ENCODE results near the gene BAZ2B.

Gene BAZ2B

GRCh38 chr2:159605441-159606178 is 10.7 kb downstream of the BAZ2B start:
- no peak for TF ChIP-seq CTCF (IDR thresholded peaks at IDR 0.05; ENCODE audit: low read length)
- no peak for TF ChIP-seq EZH2 (optimal IDR thresholded peaks at IDR 0.05; ENCODE audit: low read depth, low read length)
- no peak for TF ChIP-seq EZH2phosphoT487 (IDR thresholded peaks at IDR 0.05; ENCODE audit: low read length)
- Histone ChIP-seq H3K4me1 (ENCODE audit: low read length) (no peaks in the 10 kb centered on the region), H3K9me3 (replicated peaks; ENCODE audit: insufficient read depth, low read length) (no peaks in the 10 kb centered on the region), H3K9me2 (replicated peaks; ENCODE audit: insufficient read depth, low read length) (no peaks in the 10 kb centered on the region), H2AFZ (ENCODE audit: low read length) (no peak overlapping the region), H3K36me3 (replicated peaks; ENCODE audit: insufficient read depth, low read length) (no peaks in the 10 kb centered on the region), H3K27ac (ENCODE audit: low read length) (no peak overlapping the region), H3K4me3 (ENCODE audit: low read length) (no peak overlapping the region), H3K27me3 (replicated peaks; ENCODE audit: insufficient read depth, low read length) (no peaks in the 10 kb centered on the region), H3F3A (ENCODE audit: insufficient read depth, low read length) (no peaks in the 10 kb centered on the region), H4K20me1 (ENCODE audit: insufficient read depth, low read length) (no peaks in the 10 kb centered on the region), H3K9ac (ENCODE audit: low read length) (no peak overlapping the region), H3K79me2 (ENCODE audit: low read length) (no peaks in the 10 kb centered on the region), H3K4me2 (ENCODE audit: low read depth, low read length) (no peak overlapping the region)
- DNase-seq: no peak

- TF ChIP-seq CTCF (IDR thresholded peaks at IDR 0.05; ENCODE audit: low read length) (no peak), EZH2 (optimal IDR thresholded peaks at IDR 0.05; ENCODE audit: low read depth, low read length) (no peak), EZH2phosphoT487 (IDR thresholded peaks at IDR 0.05; ENCODE audit: low read length) (no peak)
- no peak overlapping the region for H3K9ac ChIP-seq (ENCODE audit: low read length)
These were observed 12.2 kb downstream of the BAZ2B start for GRCh38 chr2:159604159-159604558.

GRCh38 chr2:159600752-159601151 is 15.6 kb downstream of the BAZ2B start:
- no peak for TF ChIP-seq EZH2 (optimal IDR thresholded peaks at IDR 0.05; ENCODE audit: low read depth, low read length)
- no peak for TF ChIP-seq EZH2phosphoT487 (IDR thresholded peaks at IDR 0.05; ENCODE audit: low read length)
- no peak for TF ChIP-seq CTCF (IDR thresholded peaks at IDR 0.05; ENCODE audit: low read length)
- H3K36me3 ChIP-seq (replicated peaks; ENCODE audit: insufficient read depth, low read length): no peaks in the 10 kb centered on the region
- no peak overlapping the region for H3K9ac ChIP-seq (ENCODE audit: low read length)
- H3K4me2 ChIP-seq (ENCODE audit: low read depth, low read length): no peak overlapping the region
- no peaks in the 10 kb centered on the region for H3F3A ChIP-seq (ENCODE audit: insufficient read depth, low read length)
- no peaks in the 10 kb centered on the region for H4K20me1 ChIP-seq (ENCODE audit: insufficient read depth, low read length)
- H3K9me3 ChIP-seq (replicated peaks; ENCODE audit: insufficient read depth, low read length): no peaks in the 10 kb centered on the region
- H3K27ac ChIP-seq (ENCODE audit: low read length): no peak overlapping the region
- H3K4me1 ChIP-seq (ENCODE audit: low read length): no peaks in the 10 kb centered on the region
- H3K27me3 ChIP-seq (replicated peaks; ENCODE audit: insufficient read depth, low read length): no peaks in the 10 kb centered on the region
- H3K4me3 ChIP-seq (ENCODE audit: low read length): no peak overlapping the region
- no peak for DNase-seq
- H2AFZ ChIP-seq (ENCODE audit: low read length): no peak overlapping the region
- H3K9me2 ChIP-seq (replicated peaks; ENCODE audit: insufficient read depth, low read length): no peaks in the 10 kb centered on the region
- no peaks in the 10 kb centered on the region for H3K79me2 ChIP-seq (ENCODE audit: low read length)

More at GRCh38 chr2:159604159-159604558, 12.2 kb downstream of the BAZ2B start:
- Histone ChIP-seq H3K4me2 (ENCODE audit: low read depth, low read length) (no peak overlapping the region), H2AFZ (ENCODE audit: low read length) (no peak overlapping the region), H3K9me3 (replicated peaks; ENCODE audit: insufficient read depth, low read length) (no peaks in the 10 kb centered on the region), H3F3A (ENCODE audit: insufficient read depth, low read length) (no peaks in the 10 kb centered on the region), H3K4me1 (ENCODE audit: low read length) (no peaks in the 10 kb centered on the region), H3K36me3 (replicated peaks; ENCODE audit: insufficient read depth, low read length) (no peaks in the 10 kb centered on the region), H3K4me3 (ENCODE audit: low read length) (no peak overlapping the region), H3K27me3 (replicated peaks; ENCODE audit: insufficient read depth, low read length) (no peaks in the 10 kb centered on the region), H3K27ac (ENCODE audit: low read length) (no peak overlapping the region), H4K20me1 (ENCODE audit: insufficient read depth, low read length) (no peaks in the 10 kb centered on the region), H3K79me2 (ENCODE audit: low read length) (no peaks in the 10 kb centered on the region), H3K9me2 (replicated peaks; ENCODE audit: insufficient read depth, low read length) (no peaks in the 10 kb centered on the region)
- DNase-seq: no peak

Measured in MM.1S (cell line).